ENCODE results near the gene TXNDC15. TPM values are rescaled to one million over a fixed set of nuclear protein-coding genes. Genes with fewer than 3 reads are reported as not detected.

The TXNDC15 gene
- total RNA-seq, 1 experiment from 2014 or later, result 47.4 TPM

- in situ Hi-C loops (cut with HindIII; ENCODE audit: low pct_unique_long_range_greater_than_20kb, low sequenced_read_pairs), result no loop called here
- BruUV-seq (replicated peaks), result no TSS peak
- ATAC-seq (0 out of 2 replicates have a peak, but pooled peaks have one; percentile 40), DNase-seq (ENCODE audit: low read depth, low spot score) (no peak)
- Histone ChIP-seq H3K9me3 (ENCODE audit: control insufficient read depth, insufficient read depth, low read depth, low read length) (no peaks in the 10 kb centered on the region), H3K36me3 (ENCODE audit: control insufficient read depth, insufficient read depth, low read length) (no peaks in the 10 kb centered on the region; the same call in 1 of the 2 replicates), H3K27ac (ENCODE audit: low read length) (no peak overlapping the region), H3K4me1 (ENCODE audit: control insufficient read depth, insufficient read depth, low read length) (no peaks in the 10 kb centered on the region), H3K27me3 (ENCODE audit: control insufficient read depth, insufficient read depth, low read length) (no peaks in the 10 kb centered on the region), H3K4me3 (ENCODE audit: low read depth in 2 of 2, low read length in 2 of 2) (no peak overlapping the region)
- ChIA-PET CTCF (interaction anchor here (0.6 to 1.5 kb wide), 4 partner anchors 8 to 471 kb away, joined by 3 to 6 read pairs (median 4); no protein-coding TSS in a partner anchor), POLR2A (no interaction called here)
- TF ChIP-seq TCF7L2 (IDR thresholded peaks at IDR 0.05; ENCODE audit: low read depth, low read length) (no peak), POLR2AphosphoS5 (IDR thresholded peaks at IDR 0.05; ENCODE audit: low read depth, low read length) (no peak), CTCF (IDR thresholded peaks at IDR 0.05) (peak; percentile 74)
- intact Hi-C loops (cut with micrococcal nuclease; ENCODE audit: unreplicated experiment), result loop anchor here (5.0 kb wide), 1 partner anchor 275 kb away; no protein-coding TSS in a partner anchor
Measured at GRCh38 chr5:134917070-134917815, 43.1 kb downstream of the TXNDC15 start.

GRCh38 chr5:134918861-134919260 lies 44.7 kb downstream of the TXNDC15 start:
- in situ Hi-C loops (cut with HindIII; ENCODE audit: low pct_unique_long_range_greater_than_20kb, low sequenced_read_pairs) (no loop called here), intact Hi-C loops (cut with micrococcal nuclease; ENCODE audit: unreplicated experiment) (loop anchor here (5.0 kb wide), 1 partner anchor 273 kb away; no protein-coding TSS in a partner anchor)
- TSS peak; percentile 18 for BruUV-seq (replicated peaks)

More at GRCh38 chr5:134918861-134919260, 44.7 kb downstream of the TXNDC15 start:
- no peak for TF ChIP-seq POLR2AphosphoS5 (IDR thresholded peaks at IDR 0.05; ENCODE audit: low read depth, low read length)
- TF ChIP-seq SIN3A (IDR thresholded peaks at IDR 0.05; ENCODE audit: borderline replicate concordance, insufficient read depth, low read depth, low read length), result no peak
- no peak for TF ChIP-seq REST (IDR thresholded peaks at IDR 0.05; ENCODE audit: insufficient read depth in 1 of 2, low read depth in 2 of 2, low read length in 1 of 2)
- TF ChIP-seq CTCF (IDR thresholded peaks at IDR 0.05), result no peak
- TF ChIP-seq TCF7L2 (IDR thresholded peaks at IDR 0.05; ENCODE audit: low read depth, low read length), result no peak
- no peaks in the 10 kb centered on the region for H3K9me3 ChIP-seq (ENCODE audit: control insufficient read depth, insufficient read depth, low read depth, low read length)
- DNase-seq (ENCODE audit: low read depth, low spot score) (no peak), ATAC-seq (no peak)
- H3K4me3 ChIP-seq (ENCODE audit: low read depth in 2 of 2, low read length in 2 of 2), result no peak overlapping the region
- no peaks in the 10 kb centered on the region; the same call in 1 of the 2 replicates for H3K36me3 ChIP-seq (ENCODE audit: control insufficient read depth, insufficient read depth, low read length)
- H3K4me1 ChIP-seq (ENCODE audit: control insufficient read depth, insufficient read depth, low read length), result no peaks in the 10 kb centered on the region
- ChIA-PET CTCF (interaction anchor here (1.6 kb wide), 1 partner anchor 272 kb away, joined by 3 read pairs; no protein-coding TSS in a partner anchor), POLR2A (no interaction called here)
- no peak overlapping the region for H3K27ac ChIP-seq (ENCODE audit: low read length)
- H3K27me3 ChIP-seq (ENCODE audit: control insufficient read depth, insufficient read depth, low read length), result no peaks in the 10 kb centered on the region
